ENCODE data around the gene KLF6. TPM values are rescaled to one million over a fixed set of nuclear protein-coding genes. Genes with fewer than 3 reads are reported as not detected.

Gene KLF6
- polyA plus RNA-seq, 10 donors = 77.7 to 130 (median 99.0) TPM

GRCh38 chr10:3813986-3814837, 29.2 kb upstream of the KLF6 start:
- no peak for DNase-seq

GRCh38 chr10:3813267-3813666, 28.3 kb upstream of the KLF6 start:
- DNase-seq = no peak

- DNase-seq = no peak
These were observed 27.1 kb upstream of the KLF6 start for GRCh38 chr10:3812141-3812540.

GRCh38 chr10:3811291-3811870, 26.4 kb upstream of the KLF6 start:
- DNase-seq = peak in 1 of 3 donors; percentile 66

- DNase-seq = peak in 1 of 3 donors; percentile 16
These were observed 23.7 kb upstream of the KLF6 start for GRCh38 chr10:3808689-3809199.

- peak in 1 of 3 donors; percentile 32 for DNase-seq
These were observed 23.0 kb upstream of the KLF6 start for GRCh38 chr10:3807928-3808496.

- peak in 1 of 3 donors; percentile 31 for DNase-seq
These were observed 22.4 kb upstream of the KLF6 start for GRCh38 chr10:3807211-3807927.

- no peak for DNase-seq
These were observed 21.6 kb upstream of the KLF6 start for GRCh38 chr10:3806603-3807002.

GRCh38 chr10:3805791-3806461, 20.9 kb upstream of the KLF6 start:
- DNase-seq = peak; percentile 78 to 87 (median 87)

- DNase-seq = peak in 2 of 3 donors; percentile 78 to 82
These were observed 20.3 kb upstream of the KLF6 start for GRCh38 chr10:3805201-3805790.

- peak in 1 of 3 donors; percentile 50 for DNase-seq
These were observed 19.1 kb upstream of the KLF6 start for GRCh38 chr10:3803927-3804741.

- peak in 1 of 3 donors; percentile 38 for DNase-seq
These were observed 18.4 kb upstream of the KLF6 start for GRCh38 chr10:3803295-3803926.

- no peak for DNase-seq
These were observed 17.7 kb upstream of the KLF6 start for GRCh38 chr10:3802526-3803265.

- no peak for DNase-seq
These were observed 16.7 kb upstream of the KLF6 start for GRCh38 chr10:3801558-3802192.

- DNase-seq = no peak
These were observed 15.6 kb upstream of the KLF6 start for GRCh38 chr10:3800586-3800985.

GRCh38 chr10:3797750-3798149, 12.7 kb upstream of the KLF6 start:
- DNase-seq = no peak

GRCh38 chr10:3793553-3793952, 8.5 kb upstream of the KLF6 start:
- no peak for DNase-seq

GRCh38 chr10:3792710-3793219, 7.8 kb upstream of the KLF6 start:
- no peak for DNase-seq
